ENCODE results near the gene SLC12A7. TPM values are rescaled to one million over a fixed set of nuclear protein-coding genes. Genes with fewer than 3 reads are reported as not detected.

SLC12A7 gene
- 6.2 and 6.3 TPM in 2 replicates for polyA plus RNA-seq (2013)

DNA sequence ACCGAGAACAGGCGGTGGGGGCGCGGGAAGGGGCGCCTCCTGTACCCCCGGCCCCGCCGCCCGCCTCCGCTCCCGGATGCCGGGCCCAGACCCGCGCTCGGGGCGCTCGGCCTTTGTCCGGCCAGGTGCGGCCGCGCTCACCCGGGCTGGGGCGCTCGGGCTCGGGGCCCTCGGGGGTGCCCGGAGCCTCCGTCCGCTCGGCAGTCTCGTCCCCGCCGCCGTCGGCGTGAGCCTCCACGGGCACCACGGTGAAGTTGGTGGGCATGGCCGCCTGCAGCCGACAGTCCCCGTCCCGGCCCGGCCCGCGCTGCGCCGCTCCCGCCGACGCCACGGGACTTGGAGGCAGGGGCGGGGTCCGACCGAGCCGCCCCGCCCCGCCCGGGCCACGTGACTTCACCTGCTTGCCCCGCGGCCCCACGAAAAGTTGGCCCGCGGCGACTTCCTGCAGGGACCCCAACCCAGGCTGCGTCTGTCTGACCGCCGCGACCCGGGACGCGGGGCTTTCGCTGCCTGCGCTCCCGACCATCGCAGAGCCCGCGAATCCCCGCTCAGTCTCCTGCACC is at the start of gene SLC12A7:
Gene SLC12A7, minus strand, starts transcription at position 337 of the 563 bp plus-strand sequence. Its CDS starts 72 bp downstream, at position 265.
- H2BK120ac ChIP-seq (ENCODE audit: insufficient read depth, low read length, poor library complexity): peak within 1 kb of the TSS; percentile 41
- no peak within 1 kb of the TSS for H3K23ac ChIP-seq (ENCODE audit: low read length)
- peak within 1 kb of the TSS; percentile 74 for H4K8ac ChIP-seq (ENCODE audit: low read depth, low read length)
- H3K9me3 ChIP-seq (ENCODE audit: insufficient read depth, low read depth, low read length): no peaks in the 10 kb centered on the region
- no peak within 1 kb of the TSS for H2AK5ac ChIP-seq (ENCODE audit: low read length)
- no peaks in the 10 kb centered on the region for H3K27me3 ChIP-seq (ENCODE audit: insufficient read depth, low read length)
- H3K14ac ChIP-seq (ENCODE audit: low read length): peak within 1 kb of the TSS; percentile 70
- peak within 1 kb of the TSS; percentile 31 for H3K4ac ChIP-seq (ENCODE audit: low read depth, low read length)
- H3K18ac ChIP-seq (ENCODE audit: low read length): peak within 1 kb of the TSS; percentile 73
- H2AFZ ChIP-seq (ENCODE audit: insufficient read depth, low read length, poor library complexity): peak within 1 kb of the TSS; percentile 67
- H3K4me2 ChIP-seq (ENCODE audit: low read length): peak within 1 kb of the TSS; percentile 91
- DNase-seq: peak in 1 of 2 donors; percentile 8
- H4K12ac ChIP-seq (ENCODE audit: low read depth, low read length): peak within 1 kb of the TSS; percentile 66
- H3K36me3 ChIP-seq (ENCODE audit: control insufficient read depth in 1 of 2, insufficient read depth in 2 of 2, low read length in 2 of 2): no peaks in the 10 kb centered on the region
- no peak within 1 kb of the TSS for H3K27ac ChIP-seq (ENCODE audit: low read depth, low read length)
- H4K91ac ChIP-seq (ENCODE audit: low read depth, low read length): peak within 1 kb of the TSS; percentile 53
- H2BK5ac ChIP-seq (ENCODE audit: low read depth, low read length, poor library complexity): no peak within 1 kb of the TSS
- H3K4me1 ChIP-seq (ENCODE audit: control insufficient read depth in 1 of 2, insufficient read depth in 2 of 2, low read length in 2 of 2): peaks cover 4 to 8% of the 10 kb centered on the region in 2 experiments
- H3K4me3 ChIP-seq (ENCODE audit: low read depth, low read length): peak within 1 kb of the TSS; percentile 78
- H3K79me1 ChIP-seq (ENCODE audit: low read length): no peaks in the 10 kb centered on the region
- no CpG with 5 or more reads among the region's 79 CpGs for WGBS (ENCODE audit: extremely low coverage, insufficient coverage, insufficient read length)
- peaks cover 3% of the 10 kb centered on the region for H3K79me2 ChIP-seq (ENCODE audit: control insufficient read depth, insufficient read depth, low read length, poor library complexity)
- H2BK12ac ChIP-seq (ENCODE audit: low read length): no peak within 1 kb of the TSS
- no peak within 1 kb of the TSS for H3K9ac ChIP-seq (ENCODE audit: low read length)

DNA sequence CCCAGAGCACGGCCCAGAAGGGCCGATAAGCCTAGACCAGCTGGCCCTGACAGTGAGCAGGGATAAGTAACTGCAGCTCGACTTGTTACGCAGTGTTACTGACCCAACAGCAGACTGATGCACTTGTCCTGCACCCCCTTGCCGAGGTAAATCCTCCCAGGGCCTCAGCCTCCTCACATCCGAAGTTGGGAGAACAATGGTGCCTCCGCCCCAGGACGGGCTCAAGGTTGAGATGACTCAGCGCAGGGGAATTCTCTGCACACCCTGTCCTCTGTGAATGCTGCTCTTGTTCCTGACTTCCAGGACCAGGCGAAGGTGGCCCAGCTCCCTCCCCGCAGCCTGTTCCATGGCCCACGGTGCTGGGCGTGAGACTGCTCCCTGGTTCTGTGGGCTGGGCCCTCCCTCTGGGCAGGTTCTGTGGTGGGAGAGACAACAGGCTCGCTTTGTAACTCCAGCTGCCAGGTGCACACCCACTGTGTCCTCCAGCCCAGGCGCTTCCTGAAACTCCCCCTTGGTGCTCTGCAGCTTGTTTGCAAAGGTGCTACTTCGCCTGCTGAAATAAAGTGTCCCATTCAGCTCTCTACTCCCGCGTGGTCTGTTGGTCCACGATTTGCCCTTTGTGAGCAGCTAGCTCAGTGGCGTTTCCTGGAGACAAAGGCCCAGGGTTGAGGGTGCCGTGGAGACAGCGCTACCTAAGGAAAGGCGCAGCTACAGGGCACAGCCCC is 49.4 kb upstream of the SLC12A7 start:
- Histone ChIP-seq H3K27ac (ENCODE audit: low read depth, low read length) (no peak overlapping the region), H2AK5ac (ENCODE audit: low read length) (no peak overlapping the region), H4K91ac (ENCODE audit: low read depth, low read length) (no peak overlapping the region), H3K27me3 (ENCODE audit: insufficient read depth, low read length) (peaks cover 13% of the 10 kb centered on the region), H3K9ac (ENCODE audit: low read length) (no peak overlapping the region), H4K12ac (ENCODE audit: low read depth, low read length) (no peak overlapping the region), H3K79me2 (ENCODE audit: control insufficient read depth, insufficient read depth, low read length, poor library complexity) (no peaks in the 10 kb centered on the region), H3K79me1 (ENCODE audit: low read length) (no peaks in the 10 kb centered on the region), H2AFZ (ENCODE audit: insufficient read depth, low read length, poor library complexity) (no peak overlapping the region), H3K4me3 (ENCODE audit: low read depth, low read length) (no peak overlapping the region), H3K36me3 (ENCODE audit: control insufficient read depth in 1 of 2, insufficient read depth in 2 of 2, low read length in 2 of 2) (no peaks in the 10 kb centered on the region), H3K9me3 (ENCODE audit: insufficient read depth, low read depth, low read length) (peaks cover 16% of the 10 kb centered on the region), H2BK120ac (ENCODE audit: insufficient read depth, low read length, poor library complexity) (no peak overlapping the region), H2BK5ac (ENCODE audit: low read depth, low read length, poor library complexity) (no peak overlapping the region), H3K4me2 (ENCODE audit: low read length) (no peak overlapping the region), H3K4me1 (ENCODE audit: control insufficient read depth in 1 of 2, insufficient read depth in 2 of 2, low read length in 2 of 2) (peaks cover 0 to 3% of the 10 kb centered on the region in 2 experiments), H2BK12ac (ENCODE audit: low read length) (no peak overlapping the region), H3K23ac (ENCODE audit: low read length) (no peak overlapping the region), H3K4ac (ENCODE audit: low read depth, low read length) (no peak overlapping the region), H3K14ac (ENCODE audit: low read length) (no peak overlapping the region), H3K18ac (ENCODE audit: low read length) (no peak overlapping the region), H4K8ac (ENCODE audit: low read depth, low read length) (no peak overlapping the region)
- peak in 1 of 2 donors; percentile 3 for DNase-seq
- WGBS (ENCODE audit: extremely low coverage, insufficient coverage, insufficient read length): no CpG with 5 or more reads among the region's 23 CpGs

DNA sequence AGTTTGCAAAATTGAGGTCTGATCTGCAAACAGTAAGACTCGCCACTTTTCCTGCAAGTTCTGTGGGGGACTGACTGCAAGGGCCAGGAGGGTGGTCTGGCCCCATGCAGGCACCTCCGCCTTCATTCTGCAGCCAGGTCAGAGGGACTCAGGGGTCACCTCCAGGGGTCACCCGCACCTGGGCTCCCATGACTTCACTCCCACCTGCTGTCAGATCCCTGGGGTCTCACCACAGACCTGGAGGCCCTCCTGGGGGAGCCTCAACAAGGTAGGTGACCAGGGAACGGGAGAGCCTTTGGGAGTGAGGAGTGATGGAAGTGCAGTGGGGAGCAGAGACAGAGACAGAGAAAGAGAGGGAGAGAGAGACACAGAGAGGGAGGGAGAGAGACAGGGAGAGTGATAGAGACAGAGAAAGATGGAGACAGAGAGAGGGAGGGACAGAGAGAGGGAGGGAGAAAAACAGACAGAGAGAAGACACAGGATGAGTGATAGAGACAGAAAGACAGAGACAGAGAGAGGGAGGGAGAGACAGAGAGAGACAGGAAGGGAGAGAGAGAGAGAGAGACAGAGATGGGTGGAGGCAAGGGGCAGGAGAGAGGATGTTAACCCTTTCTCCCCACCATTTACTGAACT is 48.0 kb upstream of the SLC12A7 start:
- Histone ChIP-seq H3K4me1 (ENCODE audit: control insufficient read depth in 1 of 2, insufficient read depth in 2 of 2, low read length in 2 of 2) (peaks cover 0 to 3% of the 10 kb centered on the region in 2 experiments), H3K4me2 (ENCODE audit: low read length) (no peak overlapping the region)

DNA sequence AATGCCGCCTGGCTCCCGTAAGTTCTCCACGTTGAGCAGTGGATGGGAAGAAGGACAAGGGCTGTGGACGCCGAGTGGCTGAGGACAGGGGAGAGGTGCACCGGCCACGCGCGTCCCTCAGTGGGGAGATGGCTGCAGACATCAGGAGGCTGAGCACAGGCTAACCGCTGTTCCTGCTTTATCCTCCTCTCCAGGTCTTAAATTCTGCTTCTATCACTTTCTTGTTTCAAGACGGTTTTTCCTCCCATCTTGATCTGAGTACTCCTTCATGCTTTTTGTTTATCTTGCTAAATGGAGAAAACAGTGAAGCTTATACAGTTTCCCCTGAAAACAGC is 47.4 kb upstream of the SLC12A7 start:
- H3K9me3 ChIP-seq (ENCODE audit: insufficient read depth, low read depth, low read length): peaks cover 21% of the 10 kb centered on the region
- H4K12ac ChIP-seq (ENCODE audit: low read depth, low read length): no peak overlapping the region
- no peak overlapping the region for H4K91ac ChIP-seq (ENCODE audit: low read depth, low read length)
- H3K36me3 ChIP-seq (ENCODE audit: control insufficient read depth in 1 of 2, insufficient read depth in 2 of 2, low read length in 2 of 2): no peaks in the 10 kb centered on the region
- no peak overlapping the region for H3K4me3 ChIP-seq (ENCODE audit: low read depth, low read length)
- no peak overlapping the region for H4K8ac ChIP-seq (ENCODE audit: low read depth, low read length)
- no peaks in the 10 kb centered on the region for H3K79me2 ChIP-seq (ENCODE audit: control insufficient read depth, insufficient read depth, low read length, poor library complexity)
- no peak overlapping the region for H3K4me2 ChIP-seq (ENCODE audit: low read length)
- H3K4me1 ChIP-seq (ENCODE audit: control insufficient read depth in 1 of 2, insufficient read depth in 2 of 2, low read length in 2 of 2): peaks cover 0 to 3% of the 10 kb centered on the region in 2 experiments
- H3K79me1 ChIP-seq (ENCODE audit: low read length): no peaks in the 10 kb centered on the region
- H3K9ac ChIP-seq (ENCODE audit: low read length): no peak overlapping the region
- no peak overlapping the region for H2AK5ac ChIP-seq (ENCODE audit: low read length)
- no peak overlapping the region for H3K23ac ChIP-seq (ENCODE audit: low read length)
- no peak overlapping the region for H3K27ac ChIP-seq (ENCODE audit: low read depth, low read length)
- H3K4ac ChIP-seq (ENCODE audit: low read depth, low read length): no peak overlapping the region
- no peak overlapping the region for H2BK5ac ChIP-seq (ENCODE audit: low read depth, low read length, poor library complexity)
- peaks cover 30% of the 10 kb centered on the region for H3K27me3 ChIP-seq (ENCODE audit: insufficient read depth, low read length)
- WGBS (ENCODE audit: extremely low coverage, insufficient coverage, insufficient read length): no CpG with 5 or more reads among the region's 11 CpGs
- no peak overlapping the region for H3K18ac ChIP-seq (ENCODE audit: low read length)
- no peak overlapping the region for H2BK120ac ChIP-seq (ENCODE audit: insufficient read depth, low read length, poor library complexity)
- H2AFZ ChIP-seq (ENCODE audit: insufficient read depth, low read length, poor library complexity): no peak overlapping the region
- DNase-seq: no peak
- H2BK12ac ChIP-seq (ENCODE audit: low read length): no peak overlapping the region
- no peak overlapping the region for H3K14ac ChIP-seq (ENCODE audit: low read length)

More for the DNA sequence above, 48.0 kb upstream of the SLC12A7 start:
- Histone ChIP-seq H2BK120ac (ENCODE audit: insufficient read depth, low read length, poor library complexity) (no peak overlapping the region), H3K79me1 (ENCODE audit: low read length) (no peaks in the 10 kb centered on the region), H3K4me3 (ENCODE audit: low read depth, low read length) (no peak overlapping the region), H2BK5ac (ENCODE audit: low read depth, low read length, poor library complexity) (no peak overlapping the region), H3K4ac (ENCODE audit: low read depth, low read length) (no peak overlapping the region), H4K12ac (ENCODE audit: low read depth, low read length) (no peak overlapping the region), H2AFZ (ENCODE audit: insufficient read depth, low read length, poor library complexity) (no peak overlapping the region), H2AK5ac (ENCODE audit: low read length) (no peak overlapping the region), H3K23ac (ENCODE audit: low read length) (no peak overlapping the region), H3K14ac (ENCODE audit: low read length) (no peak overlapping the region), H3K27ac (ENCODE audit: low read depth, low read length) (no peak overlapping the region), H3K9ac (ENCODE audit: low read length) (no peak overlapping the region), H3K9me3 (ENCODE audit: insufficient read depth, low read depth, low read length) (peaks cover 20% of the 10 kb centered on the region), H3K36me3 (ENCODE audit: control insufficient read depth in 1 of 2, insufficient read depth in 2 of 2, low read length in 2 of 2) (no peaks in the 10 kb centered on the region), H4K91ac (ENCODE audit: low read depth, low read length) (no peak overlapping the region), H3K18ac (ENCODE audit: low read length) (no peak overlapping the region), H3K27me3 (ENCODE audit: insufficient read depth, low read length) (peaks cover 24% of the 10 kb centered on the region), H3K79me2 (ENCODE audit: control insufficient read depth, insufficient read depth, low read length, poor library complexity) (no peaks in the 10 kb centered on the region), H2BK12ac (ENCODE audit: low read length) (no peak overlapping the region), H4K8ac (ENCODE audit: low read depth, low read length) (no peak overlapping the region)
- WGBS (ENCODE audit: extremely low coverage, insufficient coverage, insufficient read length): no CpG with 5 or more reads among the region's 4 CpGs
- DNase-seq: no peak

Data from trophoblast cell (in vitro differentiated cells and primary cell).